ENCODE measurements around the gene GOLGA8R. TPM values are rescaled to one million over a fixed set of nuclear protein-coding genes. Genes with fewer than 3 reads are reported as not detected.
"Not testable (repeated sequence)": the region's sequence is repeated elsewhere in the genome, so short reads cannot be mapped to it uniquely, and the experiment has no call there.

The GOLGA8R gene
- 1 to 10 TPM in 7 of 8 experiments, under 1 TPM in 1; 0.50 to 3.8 (median 1.8) TPM for total RNA-seq

GRCh38 chr15:30414160-30414559 is at the start of gene GOLGA8R:
Gene GOLGA8R (minus strand): TSS chr15:30414260. CDS start chr15:30414162, 98 bp downstream.
- H3K27ac ChIP-seq; in situ Hi-C loops (cut with MboI; ENCODE audit: low pct_unique_long_range_greater_than_20kb in 2 of 9, low sequenced_read_pairs in 9 of 9, unreplicated experiment in 9 of 9); ATAC-seq (replicated peaks in 6 of 8); H3K4me3 ChIP-seq; H3K4me1 ChIP-seq (replicated peaks in 1 of 2): not testable (repeated sequence)
- no CpG with 5 or more reads among the region's 7 CpGs for WGBS, 10 experiments

GRCh38 chr15:30463849-30464248 is 49.8 kb upstream of the GOLGA8R start:
- in situ Hi-C loops (cut with MboI; ENCODE audit: low pct_unique_long_range_greater_than_20kb in 2 of 9, low sequenced_read_pairs in 9 of 9, unreplicated experiment in 9 of 9); H3K4me1 ChIP-seq (replicated peaks in 1 of 2); H3K4me3 ChIP-seq; H3K27ac ChIP-seq: not testable (repeated sequence)
- peak in 3 of 8 experiments; percentile 54 to 86 (median 59) for ATAC-seq (replicated peaks in 6 of 8)
- no CpG with 5 or more reads among the region's 1 CpG for WGBS, 10 experiments

- H3K4me1 ChIP-seq (replicated peaks in 1 of 2); ATAC-seq (replicated peaks in 6 of 8); in situ Hi-C loops (cut with MboI; ENCODE audit: low pct_unique_long_range_greater_than_20kb in 2 of 9, low sequenced_read_pairs in 9 of 9, unreplicated experiment in 9 of 9); H3K27ac ChIP-seq; H3K4me3 ChIP-seq: not testable (repeated sequence)
- WGBS, 10 experiments, result no CpG with 5 or more reads among the region's 9 CpGs
Measured at GRCh38 chr15:30462176-30462575, 48.1 kb upstream of the GOLGA8R start.

GRCh38 chr15:30452702-30453101 is 38.6 kb upstream of the GOLGA8R start:
- in situ Hi-C loops (cut with MboI; ENCODE audit: low pct_unique_long_range_greater_than_20kb in 2 of 9, low sequenced_read_pairs in 9 of 9, unreplicated experiment in 9 of 9); H3K27ac ChIP-seq; ATAC-seq (replicated peaks in 6 of 8); H3K4me1 ChIP-seq (replicated peaks in 1 of 2); H3K4me3 ChIP-seq: not testable (repeated sequence)

- ATAC-seq (replicated peaks in 6 of 8), result peak in 1 of 8 experiments; percentile 23
- H3K4me3 ChIP-seq; H3K4me1 ChIP-seq (replicated peaks in 1 of 2); H3K27ac ChIP-seq; in situ Hi-C loops (cut with MboI; ENCODE audit: low pct_unique_long_range_greater_than_20kb in 2 of 9, low sequenced_read_pairs in 9 of 9, unreplicated experiment in 9 of 9): not testable (repeated sequence)
- WGBS, 10 experiments, result no CpG with 5 or more reads among the region's 3 CpGs
Measured at GRCh38 chr15:30438348-30438747, 24.3 kb upstream of the GOLGA8R start.

- in situ Hi-C loops (cut with MboI; ENCODE audit: low pct_unique_long_range_greater_than_20kb in 2 of 9, low sequenced_read_pairs in 9 of 9, unreplicated experiment in 9 of 9), result not testable (repeated sequence)
- no CpG with 5 or more reads among the region's 5 CpGs for WGBS, 10 experiments
Measured at GRCh38 chr15:30435878-30436277, 21.8 kb upstream of the GOLGA8R start.

GRCh38 chr15:30420723-30421122 is 6.7 kb upstream of the GOLGA8R start:
- not testable (repeated sequence) for H3K4me3 ChIP-seq

More at GRCh38 chr15:30435878-30436277, 21.8 kb upstream of the GOLGA8R start:
- H3K4me3 ChIP-seq; ATAC-seq (replicated peaks in 6 of 8); H3K27ac ChIP-seq; H3K4me1 ChIP-seq (replicated peaks in 1 of 2): not testable (repeated sequence)

GRCh38 chr15:30407636-30408035 is 6.4 kb downstream of the GOLGA8R start:
- whole genome bisulfite sequencing, 10 experiments, result 50% methylated on average over 2 of the region's 6 CpGs; no CpG with 5 or more reads in 9 of the 10 experiments
- H3K4me1 ChIP-seq (replicated peaks in 1 of 2); H3K27ac ChIP-seq; in situ Hi-C loops (cut with MboI; ENCODE audit: low pct_unique_long_range_greater_than_20kb in 2 of 9, low sequenced_read_pairs in 9 of 9, unreplicated experiment in 9 of 9); ATAC-seq (replicated peaks in 6 of 8); H3K4me3 ChIP-seq: not testable (repeated sequence)

More at GRCh38 chr15:30420723-30421122, 6.7 kb upstream of the GOLGA8R start:
- H3K27ac ChIP-seq; ATAC-seq (replicated peaks in 6 of 8); H3K4me1 ChIP-seq (replicated peaks in 1 of 2); in situ Hi-C loops (cut with MboI; ENCODE audit: low pct_unique_long_range_greater_than_20kb in 2 of 9, low sequenced_read_pairs in 9 of 9, unreplicated experiment in 9 of 9): not testable (repeated sequence)
- WGBS, 10 experiments, result no CpG with 5 or more reads among the region's 6 CpGs

GRCh38 chr15:30398988-30399387 is 15.1 kb downstream of the GOLGA8R start:
- H3K4me3 ChIP-seq; H3K27ac ChIP-seq; H3K4me1 ChIP-seq (replicated peaks in 1 of 2); in situ Hi-C loops (cut with MboI; ENCODE audit: low pct_unique_long_range_greater_than_20kb in 2 of 9, low sequenced_read_pairs in 9 of 9, unreplicated experiment in 9 of 9); ATAC-seq (replicated peaks in 6 of 8): not testable (repeated sequence)
- no CpG with 5 or more reads among the region's 6 CpGs for WGBS, 10 experiments

- in situ Hi-C loops (cut with MboI; ENCODE audit: low pct_unique_long_range_greater_than_20kb in 2 of 9, low sequenced_read_pairs in 9 of 9, unreplicated experiment in 9 of 9); H3K4me1 ChIP-seq (replicated peaks in 1 of 2); H3K27ac ChIP-seq; H3K4me3 ChIP-seq: not testable (repeated sequence)
- peak in 7 of 8 experiments; percentile 10 to 74 (median 38) for ATAC-seq (replicated peaks in 6 of 8)
- WGBS, 10 experiments, result no CpG with 5 or more reads among the region's 23 CpGs
Measured at GRCh38 chr15:30393664-30393991, 20.4 kb downstream of the GOLGA8R start.

- no CpG with 5 or more reads among the region's 74 CpGs for WGBS, 10 experiments
- H3K27ac ChIP-seq; H3K4me1 ChIP-seq (replicated peaks in 1 of 2); in situ Hi-C loops (cut with MboI; ENCODE audit: low pct_unique_long_range_greater_than_20kb in 2 of 9, low sequenced_read_pairs in 9 of 9, unreplicated experiment in 9 of 9); H3K4me3 ChIP-seq: not testable (repeated sequence)
- ATAC-seq (replicated peaks in 6 of 8), result peak; percentile 63 to 94 (median 78)
Measured at GRCh38 chr15:30392766-30393663, 21.0 kb downstream of the GOLGA8R start, which contains the start of gene CHRFAM7A. Gene CHRFAM7A (minus strand): TSS chr15:30393540. CDS start chr15:30383351, 10,189 bp downstream.

GRCh38 chr15:30386318-30386887 is 27.7 kb downstream of the GOLGA8R start:
- peak in 5 of 8 experiments; percentile 34 to 65 (median 50) for ATAC-seq (replicated peaks in 6 of 8)
- H3K4me1 ChIP-seq (replicated peaks in 1 of 2); H3K4me3 ChIP-seq; H3K27ac ChIP-seq; in situ Hi-C loops (cut with MboI; ENCODE audit: low pct_unique_long_range_greater_than_20kb in 2 of 9, low sequenced_read_pairs in 9 of 9, unreplicated experiment in 9 of 9): not testable (repeated sequence)
- WGBS, 10 experiments, result no CpG with 5 or more reads among the region's 6 CpGs

GRCh38 chr15:30377082-30377413 is 37.0 kb downstream of the GOLGA8R start:
- H3K27ac ChIP-seq; H3K4me3 ChIP-seq; ATAC-seq (replicated peaks in 6 of 8); in situ Hi-C loops (cut with MboI; ENCODE audit: low pct_unique_long_range_greater_than_20kb in 2 of 9, low sequenced_read_pairs in 9 of 9, unreplicated experiment in 9 of 9); H3K4me1 ChIP-seq (replicated peaks in 1 of 2): not testable (repeated sequence)
- WGBS, 10 experiments, result no CpG with 5 or more reads among the region's 5 CpGs
